Activated CD4-positive, alpha-beta T cell treated with anti-CD3 and anti-CD28 coated beads, Interleukin-2, Interleukin-4, amounts not matched to agents 100 ng/mL and 50 ng/mL, durations not matched to agents 16 hours and 8 hours (primary cell): ENCODE measurements around the gene RAB4B.
A peak's percentile ranks its signal among the peaks of the same experiment; 100 is the strongest.
"Not testable (repeated sequence)": the region's sequence is repeated elsewhere in the genome, so short reads cannot be mapped to it uniquely, and the experiment has no call there.

Experiments
- DNase-seq: peaks from one replicate; pipeline ENCODE4 v3.0.0-alpha.2; 2020; ENCODE audit warnings: low spot score

RAB4B gene

GRCh38 chr19:40803857-40804782 lies 26.1 kb downstream of the RAB4B start:
- peak; percentile 56 for DNase-seq

GRCh38 chr19:40804783-40805242 lies 26.8 kb downstream of the RAB4B start:
- no peak for DNase-seq

- no peak for DNase-seq
Observed at GRCh38 chr19:40805258-40805868, 27.3 kb downstream of the RAB4B start.

- DNase-seq, result peak; percentile 86
Observed at GRCh38 chr19:40806423-40807146, 28.5 kb downstream of the RAB4B start.

- DNase-seq, result no peak
Observed at GRCh38 chr19:40807147-40808020, 29.3 kb downstream of the RAB4B start.

GRCh38 chr19:40808021-40808325 lies 29.9 kb downstream of the RAB4B start:
- no peak for DNase-seq

- no peak for DNase-seq
Observed at GRCh38 chr19:40808497-40808896, 30.4 kb downstream of the RAB4B start.

GRCh38 chr19:40809358-40810086 lies 31.5 kb downstream of the RAB4B start:
- no peak for DNase-seq

GRCh38 chr19:40810160-40810559 lies 32.1 kb downstream of the RAB4B start:
- DNase-seq, result no peak

GRCh38 chr19:40810649-40811408 lies 32.8 kb downstream of the RAB4B start:
- DNase-seq, result peak; percentile 53

GRCh38 chr19:40811478-40812341 lies 33.7 kb downstream of the RAB4B start:
- DNase-seq, result no peak

- DNase-seq, result not testable (repeated sequence)
Observed at GRCh38 chr19:40812571-40812970, 34.5 kb downstream of the RAB4B start.

GRCh38 chr19:40813182-40813581 lies 35.1 kb downstream of the RAB4B start:
- no peak for DNase-seq

GRCh38 chr19:40815223-40815622 lies 37.2 kb downstream of the RAB4B start:
- no peak for DNase-seq

GRCh38 chr19:40818480-40819399 lies 40.7 kb downstream of the RAB4B start:
- peak; percentile 63 for DNase-seq

- peak; percentile 49 for DNase-seq
Observed at GRCh38 chr19:40819479-40820234, 41.6 kb downstream of the RAB4B start.

GRCh38 chr19:40822161-40822560 lies 44.1 kb downstream of the RAB4B start:
- DNase-seq, result no peak
